ENCODE results near the gene SLAIN1.

The SLAIN1 gene

DNA sequence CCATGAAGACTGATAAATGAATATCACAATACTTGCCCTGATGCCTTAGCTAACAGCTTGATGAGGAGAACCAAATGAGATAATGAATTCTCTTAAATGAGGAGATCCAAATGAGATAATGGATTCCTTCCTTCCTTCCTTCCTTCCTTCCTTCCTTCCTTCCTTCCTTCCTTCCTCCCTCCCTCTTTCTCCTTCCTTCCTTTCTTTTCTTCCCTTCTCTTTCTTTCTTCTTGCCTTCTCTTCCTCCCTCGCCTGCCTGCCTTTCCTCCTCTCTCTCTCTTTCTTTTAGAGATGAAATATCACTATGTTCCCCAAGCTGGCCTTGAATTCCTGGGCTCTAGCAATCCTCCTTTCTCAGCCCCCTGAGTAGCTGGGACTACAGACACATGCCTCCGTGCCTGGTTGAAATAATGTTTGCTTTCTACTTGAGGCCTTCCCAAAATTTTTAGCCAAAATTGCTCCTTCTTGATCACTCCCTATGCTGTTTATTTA lies 4.0 kb upstream of the SLAIN1 start:
- DNase-seq (ENCODE audit: insufficient read length) (no peak), FAIRE-seq (no peak)
- TF ChIP-seq POLR2AphosphoS5 (IDR thresholded peaks at IDR 0.05; ENCODE audit: low read depth, low read length) = no peak

DNA sequence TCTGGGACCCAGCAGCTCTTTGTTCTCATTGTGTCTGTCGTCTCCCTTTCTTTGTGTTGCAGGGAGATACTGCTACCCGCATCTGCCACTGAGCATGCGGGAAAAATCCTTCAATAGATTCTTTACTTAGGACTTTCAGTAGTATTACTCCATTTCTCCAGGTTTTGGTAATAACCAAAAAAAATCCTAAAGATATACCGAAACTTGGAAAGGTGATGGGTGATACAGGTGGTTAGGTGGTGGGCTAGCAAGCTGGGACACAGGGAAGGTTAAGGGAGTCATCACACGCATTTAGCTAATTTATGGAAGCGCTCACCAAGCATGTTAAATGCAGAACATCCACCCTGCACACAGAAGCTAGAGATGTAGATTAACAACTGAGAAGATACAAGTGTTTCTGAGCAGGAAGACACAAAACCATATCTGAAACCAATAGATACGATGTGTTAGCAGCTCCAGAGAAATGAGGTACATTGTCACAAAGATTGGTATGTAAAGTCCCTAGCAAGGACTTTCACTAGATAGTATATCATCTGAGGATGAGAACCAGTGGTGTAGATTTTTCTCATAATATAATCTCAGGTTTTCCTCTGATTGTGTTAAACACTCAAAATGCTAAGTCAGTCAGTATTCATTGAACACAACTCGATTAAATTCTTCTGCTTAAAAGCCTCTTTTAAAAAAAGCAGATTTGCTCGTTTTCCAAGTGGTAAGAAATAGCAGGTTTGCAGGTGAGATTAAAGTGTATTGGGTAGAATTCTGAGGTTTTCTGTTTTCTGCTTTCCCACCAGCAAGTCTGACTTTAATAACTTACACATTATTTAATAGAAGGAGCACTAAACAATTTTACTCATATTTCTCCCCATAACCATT lies 1.2 kb upstream of the SLAIN1 start:
- TF ChIP-seq TAF1 (IDR thresholded peaks at IDR 0.05; ENCODE audit: borderline replicate concordance, low read depth, low read length) = no peak
- no peak for TF ChIP-seq POLR2AphosphoS5 (IDR thresholded peaks at IDR 0.05; ENCODE audit: low read depth, low read length)
- TF ChIP-seq POLR2A (IDR thresholded peaks at IDR 0.05; ENCODE audit: low read depth, low read length) = no peak
- FAIRE-seq = peak; percentile 82
- no peak for DNase-seq (ENCODE audit: insufficient read length)

DNA sequence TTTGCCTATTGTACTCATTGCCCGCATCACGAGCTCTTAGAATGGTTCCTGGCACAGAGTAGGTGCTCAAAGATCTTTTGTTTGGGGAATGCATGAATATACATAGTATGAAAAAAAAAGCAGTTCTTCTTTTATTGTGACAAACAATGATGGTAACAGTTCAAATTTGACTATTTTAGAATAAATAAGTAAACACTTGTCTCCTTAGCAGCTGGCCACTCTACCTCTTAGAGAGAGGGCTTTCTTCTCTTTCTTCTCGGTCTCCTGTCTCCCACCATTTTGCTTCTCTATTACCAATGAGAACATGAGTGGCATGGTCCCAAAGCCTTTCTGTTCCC lies 639 bp upstream of the SLAIN1 start:
- no peak for DNase-seq (ENCODE audit: insufficient read length)
- TF ChIP-seq POLR2A (IDR thresholded peaks at IDR 0.05; ENCODE audit: low read depth, low read length) (no peak), TAF1 (IDR thresholded peaks at IDR 0.05; ENCODE audit: borderline replicate concordance, low read depth, low read length) (no peak), POLR2AphosphoS5 (IDR thresholded peaks at IDR 0.05; ENCODE audit: low read depth, low read length) (no peak)
- FAIRE-seq = no peak

DNA sequence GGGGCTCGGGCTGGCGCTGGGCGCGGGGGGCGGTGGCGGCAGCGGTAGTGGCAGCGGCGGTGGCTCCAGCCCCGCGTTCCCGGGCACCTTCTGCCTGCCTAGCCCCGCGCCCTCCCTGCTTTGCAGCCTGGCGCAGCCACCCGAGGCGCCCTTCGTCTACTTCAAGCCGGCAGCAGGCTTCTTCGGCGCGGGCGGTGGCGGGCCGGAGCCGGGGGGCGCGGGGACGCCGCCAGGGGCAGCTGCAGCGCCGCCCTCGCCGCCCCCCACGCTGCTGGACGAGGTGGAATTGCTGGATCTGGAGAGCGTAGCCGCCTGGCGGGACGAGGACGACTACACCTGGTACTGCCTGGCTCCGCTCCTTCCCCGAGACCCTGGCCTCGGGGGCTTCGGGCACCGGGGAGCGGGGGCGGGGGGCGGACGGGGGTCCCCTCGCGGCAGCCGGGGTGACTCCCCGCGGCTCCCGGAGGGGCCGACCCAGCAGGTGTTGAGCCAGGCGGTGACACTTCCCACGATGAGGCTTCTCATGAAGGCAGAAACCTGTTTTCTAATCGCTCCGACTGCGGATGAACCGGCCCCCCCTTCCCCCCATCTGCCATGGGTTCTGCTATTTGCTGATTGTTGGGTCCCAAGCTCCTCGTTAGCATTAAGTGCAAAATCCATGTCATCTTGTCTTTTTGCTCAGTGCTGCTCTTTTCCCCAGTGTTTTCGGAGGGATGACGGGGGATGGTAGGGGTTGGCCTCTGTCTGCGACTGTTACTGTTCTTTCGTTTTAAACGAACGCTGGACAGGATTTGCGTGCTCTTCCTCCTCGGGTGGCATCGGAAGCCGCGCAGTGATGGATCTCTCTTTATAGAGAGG lies 943 bp downstream of the SLAIN1 start:
- DNase-seq (ENCODE audit: insufficient read length) = peak; percentile 23
- FAIRE-seq = peak; percentile 90
- peak; percentile 43; the same call in 1 of the 2 replicates for TF ChIP-seq POLR2AphosphoS5 (IDR thresholded peaks at IDR 0.05; ENCODE audit: low read depth, low read length)
- TF ChIP-seq POLR2A (IDR thresholded peaks at IDR 0.05; ENCODE audit: low read depth, low read length) = no peak; the same call in 1 of the 2 replicates

DNA sequence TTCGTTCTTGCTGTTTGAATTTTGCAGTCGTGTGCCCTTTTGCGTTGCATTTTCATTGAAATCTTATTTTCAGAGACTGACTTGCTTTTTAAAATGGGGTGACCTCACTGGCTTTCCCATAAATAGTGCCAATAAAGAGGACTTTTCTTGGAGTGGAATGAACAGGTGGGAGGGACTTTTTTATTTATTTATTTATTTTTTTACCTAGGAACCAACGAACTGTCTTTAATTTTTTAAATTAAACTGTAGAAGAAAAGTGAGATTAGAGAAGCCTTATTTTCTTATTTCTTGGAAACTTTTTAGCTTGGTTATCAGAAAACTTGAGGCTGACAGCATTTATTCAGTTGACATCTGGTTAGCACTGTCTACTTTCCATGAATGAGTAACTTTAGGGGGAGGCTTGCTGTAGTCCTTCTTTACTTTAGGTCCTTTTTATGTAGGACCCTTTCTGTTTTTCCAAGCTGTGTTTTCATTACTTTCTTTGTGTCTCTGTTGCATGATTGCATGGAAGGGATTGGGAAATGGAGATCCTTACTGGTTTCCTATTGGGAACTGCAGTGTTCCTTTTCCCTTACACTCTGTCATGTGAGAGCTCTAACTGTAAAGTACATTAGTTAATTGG lies 1.7 kb downstream of the SLAIN1 start:
- FAIRE-seq (peak; percentile 72), DNase-seq (ENCODE audit: insufficient read length) (no peak)
- no peak for TF ChIP-seq TAF1 (IDR thresholded peaks at IDR 0.05; ENCODE audit: borderline replicate concordance, low read depth, low read length)
- TF ChIP-seq POLR2A (IDR thresholded peaks at IDR 0.05; ENCODE audit: low read depth, low read length) = no peak
- no peak for TF ChIP-seq POLR2AphosphoS5 (IDR thresholded peaks at IDR 0.05; ENCODE audit: low read depth, low read length)

DNA sequence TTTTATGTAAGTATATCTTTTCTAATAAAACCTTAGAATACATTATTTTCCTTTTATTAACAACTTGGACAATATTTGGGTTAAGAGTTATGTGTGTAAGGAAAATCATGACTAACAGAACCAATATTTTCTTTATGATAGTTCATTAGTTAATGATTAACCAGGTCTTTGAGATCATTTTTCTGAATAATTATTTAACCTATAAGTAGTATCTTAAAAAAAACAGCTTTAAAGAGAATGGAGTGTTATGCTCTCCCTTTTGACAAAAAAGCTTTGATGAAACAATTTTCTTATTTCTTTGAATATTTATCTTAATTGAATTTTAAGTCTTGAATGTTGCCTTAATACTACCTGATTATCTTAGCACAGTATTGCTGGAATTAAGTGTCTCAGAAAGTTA lies 3.8 kb downstream of the SLAIN1 start:
- no peak for DNase-seq (ENCODE audit: insufficient read length)
- FAIRE-seq = no peak
- TF ChIP-seq POLR2AphosphoS5 (IDR thresholded peaks at IDR 0.05; ENCODE audit: low read depth, low read length) (no peak), POLR2A (IDR thresholded peaks at IDR 0.05; ENCODE audit: low read depth, low read length) (no peak), TAF1 (IDR thresholded peaks at IDR 0.05; ENCODE audit: borderline replicate concordance, low read depth, low read length) (no peak)

DNA sequence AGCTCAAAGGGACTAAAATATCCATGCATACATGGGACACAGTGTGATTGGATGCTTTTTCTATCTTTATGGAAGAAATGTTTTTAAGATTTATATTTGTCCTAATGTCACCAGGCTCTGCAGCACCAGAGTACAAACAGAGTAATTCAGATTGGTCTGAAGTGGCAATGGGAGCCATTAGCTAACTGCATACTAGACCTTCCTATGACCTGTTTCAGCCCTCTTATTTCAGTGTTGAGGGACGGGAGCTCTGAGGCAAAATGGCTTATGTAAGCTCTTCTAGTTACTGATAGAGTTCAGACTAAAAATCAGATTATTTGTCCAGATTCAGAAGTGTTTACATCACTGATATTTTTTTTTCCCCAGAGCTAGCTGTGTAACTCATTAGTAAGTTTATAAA lies 4.9 kb downstream of the SLAIN1 start:
- FAIRE-seq (no peak), DNase-seq (ENCODE audit: insufficient read length) (no peak)
- TF ChIP-seq POLR2AphosphoS5 (IDR thresholded peaks at IDR 0.05; ENCODE audit: low read depth, low read length) = no peak
- no peak for TF ChIP-seq TAF1 (IDR thresholded peaks at IDR 0.05; ENCODE audit: borderline replicate concordance, low read depth, low read length)
- no peak for TF ChIP-seq POLR2A (IDR thresholded peaks at IDR 0.05; ENCODE audit: low read depth, low read length)

DNA sequence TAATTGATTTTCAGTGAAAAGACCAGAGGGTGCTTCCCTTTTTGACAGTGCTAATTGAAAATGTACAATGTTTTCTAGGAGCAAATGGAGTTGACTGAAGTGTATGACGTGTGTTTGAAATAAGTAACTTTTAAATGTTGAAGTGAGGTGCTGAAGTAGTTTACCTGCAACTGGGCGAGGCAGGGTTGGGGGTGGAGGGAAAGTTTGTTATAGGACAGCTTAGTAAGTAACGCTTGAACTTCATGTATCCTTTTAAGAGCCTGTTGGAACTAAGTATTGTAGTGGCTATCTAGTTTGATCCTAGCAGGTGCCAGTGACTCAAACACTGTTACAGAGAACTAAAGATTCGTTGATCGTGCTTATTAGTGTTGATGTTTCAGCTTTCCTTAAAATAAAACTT lies 5.9 kb downstream of the SLAIN1 start:
- peak; percentile 62 for FAIRE-seq
- DNase-seq (ENCODE audit: insufficient read length) = no peak
- TF ChIP-seq POLR2AphosphoS5 (IDR thresholded peaks at IDR 0.05; ENCODE audit: low read depth, low read length) = no peak
- TF ChIP-seq POLR2A (IDR thresholded peaks at IDR 0.05; ENCODE audit: low read depth, low read length) = no peak
- TF ChIP-seq TAF1 (IDR thresholded peaks at IDR 0.05; ENCODE audit: borderline replicate concordance, low read depth, low read length) = no peak

DNA sequence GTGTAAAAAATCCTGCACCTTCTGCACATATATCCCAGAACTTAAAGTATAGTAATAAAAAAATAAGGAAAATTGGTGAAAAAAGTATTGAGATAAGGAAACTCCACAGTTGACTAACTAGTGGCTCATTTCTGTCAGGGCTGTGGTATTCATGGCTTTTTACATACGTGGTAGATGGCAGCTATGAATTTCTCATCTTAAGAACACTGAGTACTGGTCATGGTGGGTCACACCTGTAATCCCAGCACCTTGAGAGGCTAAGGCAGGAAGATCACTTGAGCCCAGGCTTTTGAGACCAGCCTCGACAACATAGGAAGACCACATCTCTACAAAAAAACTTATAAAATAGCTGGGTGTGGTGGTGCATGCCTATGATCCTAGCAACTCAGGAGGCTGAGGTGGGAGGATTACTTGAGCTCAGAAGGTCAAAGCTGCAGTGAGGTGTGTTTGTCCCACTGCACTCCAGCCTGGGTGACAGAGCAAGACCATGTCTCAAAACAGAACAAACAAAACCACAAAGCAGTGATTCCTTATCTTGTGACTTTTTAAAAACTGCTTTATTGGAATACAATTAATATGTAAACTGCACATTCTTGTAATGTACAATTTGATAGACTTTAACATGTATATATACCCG lies 16.8 kb downstream of the SLAIN1 start:
- TF ChIP-seq POLR2AphosphoS5 (IDR thresholded peaks at IDR 0.05; ENCODE audit: low read depth, low read length) (no peak), TAF1 (IDR thresholded peaks at IDR 0.05; ENCODE audit: borderline replicate concordance, low read depth, low read length) (no peak), POLR2A (IDR thresholded peaks at IDR 0.05; ENCODE audit: low read depth, low read length) (no peak)
- DNase-seq (ENCODE audit: insufficient read length) (no peak), FAIRE-seq (peak; percentile 81)

DNA sequence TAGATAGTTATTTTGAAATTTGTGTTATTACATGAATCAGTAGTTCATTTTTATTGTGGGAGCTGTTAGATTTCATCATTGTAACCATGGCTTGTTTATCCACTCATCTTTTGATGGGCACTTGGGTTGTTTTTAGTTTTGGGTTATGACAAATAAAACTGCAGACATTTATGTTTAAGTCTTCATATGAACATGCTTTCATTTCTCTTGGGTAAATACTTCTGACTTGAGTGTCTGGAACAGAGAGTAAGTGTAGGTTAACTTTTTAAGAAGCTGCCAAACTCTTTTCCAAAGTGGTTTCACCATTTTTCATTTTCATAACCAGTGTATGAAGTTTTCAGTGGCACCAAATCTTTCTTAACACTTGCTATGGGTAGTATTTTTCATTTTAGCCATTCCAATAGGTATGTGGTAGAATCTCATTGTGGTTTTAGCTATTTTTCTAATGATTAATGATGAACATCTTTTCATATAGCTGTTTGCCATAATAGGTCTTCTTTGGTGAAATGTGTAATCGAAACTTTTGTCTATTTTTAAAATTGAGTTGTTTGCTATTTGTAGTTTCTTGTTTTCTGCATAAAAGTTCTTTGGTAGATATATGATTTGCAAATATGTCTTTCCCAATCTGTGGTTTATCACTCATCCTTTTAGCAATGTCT lies 17.9 kb downstream of the SLAIN1 start:
- peak; percentile 9 for FAIRE-seq
- TF ChIP-seq POLR2AphosphoS5 (IDR thresholded peaks at IDR 0.05; ENCODE audit: low read depth, low read length) = no peak
- DNase-seq (ENCODE audit: insufficient read length) = no peak

DNA sequence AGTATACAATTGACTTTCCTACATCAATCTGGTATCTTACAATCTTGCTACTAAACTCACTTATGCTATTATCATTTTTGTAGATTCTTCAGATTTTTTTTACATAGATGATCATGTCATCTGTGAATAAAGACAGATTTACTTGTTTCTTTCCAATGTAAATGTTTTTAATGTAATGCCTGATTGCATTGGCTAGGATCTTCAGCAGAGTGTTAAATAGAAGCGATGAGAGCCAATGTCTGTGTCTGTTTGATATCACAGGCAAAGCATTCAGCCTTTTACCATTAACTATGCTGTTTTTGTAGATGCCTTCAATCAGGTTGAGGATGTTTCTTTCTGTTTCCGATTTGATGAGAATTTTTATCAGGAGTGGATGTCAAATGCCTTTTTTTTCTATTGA lies 19.2 kb downstream of the SLAIN1 start:
- peak; percentile 27 for FAIRE-seq
- TF ChIP-seq TAF1 (IDR thresholded peaks at IDR 0.05; ENCODE audit: borderline replicate concordance, low read depth, low read length) (no peak), POLR2AphosphoS5 (IDR thresholded peaks at IDR 0.05; ENCODE audit: low read depth, low read length) (no peak), POLR2A (IDR thresholded peaks at IDR 0.05; ENCODE audit: low read depth, low read length) (no peak)
- DNase-seq (ENCODE audit: insufficient read length) = no peak

Data from GM12892 (cell line).